GM19328 (cell line): ENCODE data around the gene CDC42BPG.

ENCODE experiments used
- ATAC-seq: cut with Tn5 transposase; IDR thresholded peaks from one replicate; pipeline ENCODE4 v1.9.1; 2021; ENCODE audit warnings: mild to moderate bottlenecking, moderate library complexity; ENCODE audit not compliant: unreplicated experiment

Gene CDC42BPG

GRCh38 chr11:64864473-64865285 is 20.2 kb upstream of the CDC42BPG start:
- ATAC-seq, result no peak

DNA sequence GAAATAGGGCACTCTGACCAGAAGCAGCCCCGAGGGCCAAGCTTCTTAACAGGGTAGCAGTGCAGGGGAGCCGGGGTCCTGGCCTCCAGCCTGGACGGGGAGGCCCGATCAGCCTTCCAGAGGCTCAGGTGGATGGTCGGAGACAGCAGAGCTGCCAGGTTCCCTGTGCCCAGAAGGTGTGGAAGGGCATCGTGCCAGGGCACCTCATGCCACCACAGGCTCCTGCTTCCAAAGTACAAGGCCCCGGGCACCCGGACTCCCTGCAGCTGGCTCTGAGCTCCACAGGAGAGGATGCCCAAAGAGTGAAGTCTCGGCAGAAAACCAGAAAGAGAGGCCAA is 19.7 kb upstream of the CDC42BPG start:
- no peak for ATAC-seq

DNA sequence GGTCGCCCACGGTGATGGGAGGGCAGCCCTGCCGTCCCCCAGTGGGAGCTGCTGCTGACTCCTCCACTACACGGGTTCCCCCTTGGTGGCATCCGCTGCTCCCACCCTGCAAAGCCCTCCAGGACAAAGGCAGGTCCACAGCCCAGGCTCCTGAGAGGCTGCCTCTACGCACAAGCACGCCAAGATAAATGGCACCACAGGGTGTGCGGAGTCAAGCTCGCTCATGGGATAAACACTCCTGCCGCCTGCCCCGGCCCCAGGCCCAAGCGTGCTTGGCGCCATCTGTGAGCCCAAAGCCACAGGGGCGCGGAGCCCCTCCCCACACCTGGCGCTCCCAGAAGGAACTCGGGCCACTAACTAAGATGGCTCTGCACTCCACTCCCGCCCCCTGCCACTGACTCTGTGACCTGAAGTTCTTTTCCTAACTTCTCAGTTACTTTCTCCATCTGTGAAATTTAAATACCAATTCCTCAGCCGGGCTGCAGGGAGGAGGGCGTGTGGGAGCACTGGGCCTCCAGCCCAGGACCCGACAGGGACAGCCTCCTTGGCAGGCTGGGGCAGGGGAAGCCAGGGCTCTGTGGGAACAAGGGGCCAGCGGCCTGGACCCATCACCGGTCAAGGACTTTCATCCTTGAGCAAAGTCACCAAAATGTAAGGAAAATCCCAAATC is 19.1 kb upstream of the CDC42BPG start:
- no peak for ATAC-seq

GRCh38 chr11:64862987-64863390 is 18.5 kb upstream of the CDC42BPG start:
- no peak for ATAC-seq

DNA sequence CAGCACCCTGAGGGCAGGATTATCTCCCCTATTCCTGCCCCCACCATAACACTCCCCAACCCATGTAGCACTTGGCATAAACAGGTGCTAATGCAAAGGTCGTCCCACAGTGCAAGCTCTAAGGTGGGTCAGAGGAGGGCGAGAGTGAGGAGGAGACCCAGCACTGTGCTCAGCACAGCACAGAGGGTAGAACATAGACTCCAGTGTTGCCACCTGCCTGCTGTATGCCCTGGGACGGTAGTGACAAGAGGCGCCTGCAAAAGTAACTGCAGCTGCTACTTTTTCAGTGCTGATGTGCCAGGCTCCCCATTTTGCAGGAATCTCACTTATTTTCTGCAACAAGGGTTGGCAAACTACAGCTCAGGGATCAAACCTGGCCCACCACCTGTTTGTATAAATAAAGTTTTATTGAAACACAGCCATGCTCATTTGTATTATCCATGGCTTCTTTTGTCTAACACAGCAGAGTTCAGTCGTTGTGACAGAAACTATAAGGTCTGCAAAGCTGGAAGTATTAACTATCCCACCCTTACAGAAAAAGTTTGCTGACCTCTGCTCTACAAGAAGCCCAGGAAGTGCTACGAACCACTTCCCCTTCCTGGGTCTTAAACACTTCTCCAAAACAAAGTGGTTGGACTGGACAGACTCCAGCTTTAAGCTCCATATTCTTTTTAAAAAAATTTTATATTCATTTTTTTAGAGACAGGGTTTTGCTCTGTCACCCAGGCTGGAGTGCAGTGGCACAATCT is 16.9 kb upstream of the CDC42BPG start:
- ATAC-seq, result no peak

DNA sequence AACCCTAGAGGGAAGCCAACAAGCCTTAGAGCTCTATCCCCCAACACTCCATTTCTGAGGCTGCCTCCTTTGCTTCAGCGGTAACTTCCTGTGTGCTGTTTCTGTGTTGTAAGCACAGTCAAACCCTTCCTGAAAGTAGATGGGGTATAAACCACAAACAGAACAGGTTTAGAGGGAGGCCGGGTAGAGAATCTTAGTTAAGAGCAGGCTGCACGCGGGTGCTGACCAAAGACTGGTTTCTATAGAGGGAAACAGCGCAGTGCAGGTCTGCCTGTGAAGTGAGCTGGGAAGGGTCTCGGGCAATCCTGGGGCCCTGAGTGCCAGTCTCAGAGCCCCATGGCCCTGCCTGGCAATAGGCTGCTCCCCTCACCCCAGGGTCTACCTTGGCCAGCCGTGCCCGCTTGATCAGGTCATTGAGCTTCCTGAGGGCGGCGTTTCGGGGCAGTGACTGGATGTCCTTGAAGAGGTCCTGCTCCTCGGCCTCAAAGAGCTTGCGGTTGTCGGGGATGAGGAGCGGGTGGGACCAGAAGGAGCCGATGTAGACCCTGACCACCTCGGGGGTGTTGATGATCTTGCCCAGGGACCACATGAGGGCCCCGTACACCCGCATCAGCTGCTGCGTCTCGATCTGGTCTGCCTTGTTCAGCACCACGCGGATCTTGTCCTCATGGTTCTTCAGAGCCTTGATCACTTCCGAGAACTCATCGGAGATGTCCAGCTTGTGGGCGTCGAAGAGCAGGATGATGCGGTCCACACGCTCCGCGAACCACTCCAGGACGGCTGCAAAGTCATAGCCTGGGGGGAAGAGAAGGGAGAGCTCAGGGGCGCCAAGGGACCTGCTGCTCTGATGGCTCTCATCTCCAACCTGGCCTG is 15.3 kb upstream of the CDC42BPG start:
- ATAC-seq, result peak; percentile 68

DNA sequence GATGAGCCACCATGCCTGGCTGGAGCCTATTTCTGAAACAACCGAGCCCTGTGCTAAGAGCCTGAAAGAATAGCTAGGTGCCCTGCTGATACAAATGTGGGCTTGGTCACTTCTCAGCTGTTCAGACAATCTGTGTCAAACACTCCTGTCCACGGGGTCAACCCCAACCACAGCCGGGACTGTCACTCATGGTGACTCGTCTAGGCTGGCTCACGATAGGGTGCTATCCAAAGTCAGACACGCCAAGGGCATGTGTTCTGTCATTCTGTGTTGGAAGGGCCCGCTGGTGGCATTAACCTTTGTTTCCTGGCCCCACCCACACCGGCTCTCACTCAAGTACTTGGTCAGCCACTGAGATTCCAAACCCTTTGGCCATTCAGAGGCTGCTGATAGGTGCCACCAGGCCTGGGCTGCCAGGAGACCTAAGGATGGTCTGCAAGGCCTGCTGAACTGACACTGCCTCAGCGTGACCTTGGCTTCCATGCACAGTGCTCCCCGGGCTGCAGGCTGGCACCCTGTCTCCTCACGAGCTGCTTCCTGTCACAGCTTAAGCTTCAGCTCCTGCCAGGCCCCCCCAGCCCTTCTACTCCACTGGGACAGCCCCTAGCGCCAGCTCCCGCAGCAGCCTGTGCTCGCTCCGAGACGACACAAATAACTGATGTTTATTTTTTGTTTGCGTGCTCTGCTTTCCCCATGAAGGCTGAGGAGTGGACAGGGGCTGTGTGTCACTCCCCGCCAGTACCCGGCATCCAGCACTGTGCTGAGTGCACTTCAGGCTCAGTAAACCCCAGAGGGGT is 14.2 kb upstream of the CDC42BPG start:
- no peak for ATAC-seq

- ATAC-seq, result no peak
Observed at GRCh38 chr11:64857485-64857884, 13.0 kb upstream of the CDC42BPG start.

DNA sequence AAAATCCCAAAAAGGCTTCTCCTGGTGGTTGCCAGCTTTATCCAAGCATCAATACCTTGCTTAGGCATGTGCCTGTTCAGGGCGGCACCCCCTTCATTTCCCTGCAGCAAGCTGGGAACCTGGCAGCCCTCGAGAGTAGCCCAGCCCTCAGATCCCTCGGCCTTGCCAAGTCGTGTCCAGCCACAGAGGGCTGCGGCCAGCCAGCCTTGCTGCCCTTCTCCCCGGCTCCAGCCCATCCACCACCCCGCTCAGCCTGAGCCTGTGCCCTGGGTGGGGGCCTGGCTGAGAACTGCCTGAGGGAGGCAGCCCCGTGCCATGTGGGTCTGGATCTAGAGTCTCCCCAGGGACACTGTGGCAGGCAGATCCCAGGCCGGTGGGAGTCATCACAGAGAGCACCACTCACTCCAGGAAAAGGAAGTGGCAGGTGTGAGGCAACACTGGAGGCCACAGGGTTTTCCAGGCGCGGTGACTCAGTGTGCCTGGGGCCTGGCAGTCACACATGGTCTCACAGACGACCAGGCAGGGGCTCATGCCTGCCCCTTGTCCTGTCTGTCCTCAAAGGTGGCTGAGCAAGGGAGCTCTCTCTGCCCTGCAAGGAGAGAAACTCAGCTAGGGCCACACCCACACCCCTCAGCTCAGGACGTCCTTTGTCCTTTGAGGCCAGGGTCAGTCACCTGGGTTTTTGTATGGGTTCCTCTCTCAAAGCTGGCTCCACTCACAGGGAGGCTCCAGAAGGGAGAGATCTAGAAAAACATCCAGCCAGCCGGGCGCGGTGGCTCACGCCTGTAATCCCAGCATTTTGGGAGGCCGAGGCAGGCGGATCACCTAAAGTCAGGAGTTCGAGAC is 12.2 kb upstream of the CDC42BPG start:
- ATAC-seq, result no peak

DNA sequence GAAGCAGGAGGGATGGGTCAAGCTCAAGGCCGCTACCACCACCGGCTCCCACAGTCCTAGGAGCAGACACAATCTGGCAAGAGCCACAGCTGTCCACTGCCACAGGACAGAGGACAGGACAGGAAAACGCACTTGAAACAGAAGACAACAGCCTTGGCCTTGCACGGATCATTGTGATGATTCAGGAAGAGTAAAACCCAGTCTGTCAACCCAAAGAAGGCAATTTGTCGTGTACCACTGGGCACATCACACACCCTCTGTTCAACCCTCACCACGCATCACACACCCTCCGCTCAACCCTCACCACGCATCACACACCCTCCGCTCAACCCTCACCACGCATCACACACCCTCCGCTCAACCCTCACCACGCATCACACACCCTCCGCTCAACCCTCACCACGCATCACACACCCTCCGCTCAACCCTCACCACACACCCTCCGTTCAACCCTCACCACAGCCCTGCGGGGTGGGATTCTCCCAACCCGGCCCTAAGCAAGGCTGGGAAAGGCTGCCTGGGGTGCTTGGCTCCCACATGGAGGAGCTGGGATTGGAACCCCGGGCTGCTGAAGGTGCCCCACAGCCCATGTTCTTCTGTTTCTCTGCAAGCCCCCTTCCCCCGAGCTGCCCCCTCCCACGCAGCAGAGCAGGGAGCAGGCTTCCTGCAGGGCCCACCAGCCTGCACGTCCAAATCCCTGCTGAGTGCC is 11.3 kb upstream of the CDC42BPG start:
- no peak for ATAC-seq

- no peak for ATAC-seq
Observed at GRCh38 chr11:64854534-64855502, 10.4 kb upstream of the CDC42BPG start.

DNA sequence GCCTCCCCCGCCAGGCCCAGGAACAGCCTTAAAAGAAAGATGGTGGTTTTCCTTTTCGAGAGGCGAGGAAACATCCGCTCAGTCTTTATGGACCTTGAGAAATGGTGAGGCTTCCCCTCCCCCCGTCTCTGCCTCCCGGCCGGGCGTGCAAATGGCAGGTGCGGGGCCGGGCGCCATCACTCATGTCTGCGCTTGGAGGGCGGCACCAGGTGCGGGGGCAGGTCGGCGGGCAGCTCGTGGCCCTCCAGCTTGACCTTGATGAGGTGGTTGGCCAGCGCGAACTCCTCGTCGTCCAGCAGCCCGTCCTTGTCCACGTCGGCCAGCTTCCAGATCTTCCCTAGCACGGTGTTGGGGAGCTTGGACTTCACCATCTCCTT is 9.7 kb upstream of the CDC42BPG start:
- ATAC-seq, result no peak

DNA sequence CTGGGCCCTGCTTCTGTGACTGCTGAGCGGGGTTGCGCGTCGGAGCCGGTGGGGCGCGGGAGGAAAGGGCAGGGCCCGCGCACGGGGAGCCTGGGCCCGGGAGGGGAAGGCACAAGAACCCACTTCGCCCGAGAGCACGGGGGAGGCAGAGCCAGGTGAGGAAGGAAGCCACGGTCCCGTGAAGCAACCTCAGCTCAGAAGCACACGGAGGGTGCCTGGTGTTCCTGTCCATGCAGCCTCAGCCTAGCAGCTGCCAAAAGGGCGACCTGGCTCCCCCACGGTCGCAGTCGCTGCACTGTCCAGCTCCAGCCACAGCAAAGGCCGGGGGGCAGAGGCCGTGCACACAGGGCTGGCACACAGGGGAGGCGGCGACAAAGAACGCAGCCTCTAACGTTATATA is 9.3 kb upstream of the CDC42BPG start:
- ATAC-seq, result no peak

GRCh38 chr11:64852804-64853509 is 8.5 kb upstream of the CDC42BPG start:
- no peak for ATAC-seq

- ATAC-seq, result no peak
Observed at GRCh38 chr11:64851831-64852351, 7.4 kb upstream of the CDC42BPG start.

GRCh38 chr11:64850979-64851567 is 6.6 kb upstream of the CDC42BPG start:
- peak; percentile 50 for ATAC-seq
